SK-N-SH (cell line): Measurements from ENCODE around the gene A1BG. TPM values are rescaled to one million over a fixed set of nuclear protein-coding genes. Genes with fewer than 3 reads are reported as not detected.

Experiments
- CTCF ChIA-PET: fragments of 300-600, 350-600 bp; formaldehyde crosslinking; extraction: SDS; loops from one replicate; lab custom pipeline; 2021; lab: Yijun Ruan, JAX
- POLR2A ChIA-PET: fragments of 350-600 bp; sonication (Branson Sonifier 250); formaldehyde crosslinking; extraction: SDS; loops from one replicate; lab custom pipeline; 2020; ENCODE audit warnings: antibody characterized with exemption, inconsistent platforms; lab: Yijun Ruan, JAX
- DNase-seq: peaks from one replicate; pipeline ENCODE4 v3.0.0; 2012
- H2AFZ ChIP-seq: fragments of 200-600 bp; sonication (generic); 2 replicates; pipeline ENCODE4 v1.8.1; 2016; ENCODE audit warnings: antibody characterized with exemption, mild to moderate bottlenecking, low read depth
- H3F3A ChIP-seq: fragments of 200-600 bp; sonication (generic); replicated peaks from 2 replicates; pipeline ENCODE3; 2016; ENCODE audit warnings: antibody characterized with exemption, mild to moderate bottlenecking; ENCODE audit not compliant: insufficient read depth
- H3K27ac ChIP-seq, 2 experiments: fragments of 200-500 bp in 1 of 2; fragments of 200-600 bp in 1 of 2; sonication (Bioruptor generic) in 1 of 2; sonication (generic), shearing (Covaris generic) in 1 of 2; 2 replicates each; pipeline versions ENCODE4 v1.5.1 to v1.6.1; 2014 to 2016; ENCODE audit warnings: low read depth in 2 of 2, inconsistent platforms in 1 of 2, low read length in 1 of 2, mild to moderate bottlenecking in 1 of 2, mixed read lengths in 1 of 2
- H3K27me3 ChIP-seq: fragments of 200-600 bp; sonication (generic), shearing (Covaris generic); 2 replicates; pipeline ENCODE4 v1.6.1; 2016; ENCODE audit warnings: mixed run types; ENCODE audit not compliant: insufficient read depth
- H3K36me3 ChIP-seq, 2 experiments: fragments of 200-500 bp in 1 of 2; fragments of 200-600 bp in 1 of 2; sonication (Bioruptor generic) in 1 of 2; sonication (generic) in 1 of 2; replicated peaks in 1 of 2; 2 replicates each; pipeline versions ENCODE3 to v1.5.1; 2014 to 2016; ENCODE audit warnings: low read length in 1 of 2, mild to moderate bottlenecking in 1 of 2; ENCODE audit not compliant: insufficient read depth in 2 of 2, control insufficient read depth in 1 of 2
- H3K4me1 ChIP-seq, 2 experiments: fragments of 200-500 bp in 1 of 2; fragments of 200-600 bp in 1 of 2; sonication (Bioruptor generic) in 1 of 2; sonication (generic), shearing (Covaris generic) in 1 of 2; 2 replicates each; pipeline versions ENCODE4 v1.5.1 to v1.6.1; 2014 to 2016; ENCODE audit warnings: low read depth in 1 of 2, low read length in 1 of 2, mixed run types in 1 of 2; ENCODE audit not compliant: insufficient read depth in 2 of 2, control insufficient read depth in 1 of 2
- H3K4me2 ChIP-seq: fragments of 200-600 bp; sonication (generic), shearing (Covaris generic); 2 replicates; pipeline ENCODE4 v1.6.1; 2017; ENCODE audit warnings: mixed run types
- H3K4me3 ChIP-seq, 2 experiments: fragments of 200-500 bp in 1 of 2; fragments of 200-600 bp in 1 of 2; sonication (Bioruptor generic) in 1 of 2; sonication (generic), shearing (Covaris generic) in 1 of 2; 2 replicates each; pipeline versions ENCODE4 v1.5.1 to v1.8.1; 2014 to 2016; ENCODE audit warnings: low read depth in 2 of 2, inconsistent platforms in 1 of 2, low read length in 1 of 2, mild to moderate bottlenecking in 1 of 2, mixed read lengths in 1 of 2, moderate library complexity in 1 of 2
- H3K79me2 ChIP-seq: fragments of 200-600 bp; sonication (generic); 2 replicates; pipeline ENCODE4 v1.8.1; 2017; ENCODE audit warnings: mild to moderate bottlenecking; ENCODE audit not compliant: insufficient read depth
- H3K9ac ChIP-seq: fragments of 200-600 bp; sonication (generic); 2 replicates; pipeline ENCODE4 v1.6.1; 2017; ENCODE audit warnings: mixed run types
- H3K9me2 ChIP-seq: fragments of 200-600 bp; sonication (generic); 2 replicates; pipeline ENCODE4 v1.6.1; 2017; ENCODE audit warnings: mixed run types
- H3K9me3 ChIP-seq: fragments of 200-600 bp; sonication (generic); 2 replicates; pipeline ENCODE4 v1.6.1; 2017; ENCODE audit warnings: mixed run types, mild to moderate bottlenecking, moderate library complexity
- H4K20me1 ChIP-seq: fragments of 200-600 bp; sonication (generic); 2 replicates; pipeline ENCODE4 v1.6.1; 2017; ENCODE audit warnings: mild to moderate bottlenecking, mixed run types; ENCODE audit not compliant: insufficient read depth
- CHD2 ChIP-seq: fragments of 150-350 bp; IDR thresholded peaks from 2 replicates; pipeline ENCODE4 v1.6.1; 2018; ENCODE audit warnings: low read length; ENCODE audit not compliant: partially characterized antibody
- ELF1 ChIP-seq: IDR thresholded peaks from 2 replicates; pipeline ENCODE4 v1.4.0; 2012
- EP300 ChIP-seq, 2 experiments: IDR thresholded peaks; 2 replicates each; pipeline versions ENCODE4 v1.4.0 to v1.6.1; 2012; ENCODE audit warnings: borderline replicate concordance in 1 of 2, low read depth in 1 of 2, low read length in 1 of 2
- EZH2phosphoT487 ChIP-seq: fragments of 200-600 bp; sonication (generic); IDR thresholded peaks from 2 replicates; pipeline ENCODE4 v1.6.1; 2017; ENCODE audit warnings: low read depth, mixed run types, mild to moderate bottlenecking, antibody characterized with exemption, moderate library complexity, borderline replicate concordance
- FOSL2 ChIP-seq: IDR thresholded peaks from 2 replicates; pipeline ENCODE4 v1.4.0; 2012; ENCODE audit warnings: low read depth, mild to moderate bottlenecking, moderate library complexity, borderline replicate concordance
- FOXJ3 ChIP-seq: sonication (generic); formaldehyde crosslinking; IDR thresholded peaks from 2 replicates; pipeline ENCODE4 v1.5.1; 2020; ENCODE audit warnings: mild to moderate bottlenecking, missing genetic modification reagents
- FOXM1 ChIP-seq: IDR thresholded peaks from 2 replicates; pipeline ENCODE4 v1.4.0; 2012; ENCODE audit warnings: low read depth, mild to moderate bottlenecking
- JUND ChIP-seq: IDR thresholded peaks from 2 replicates; pipeline ENCODE4 v1.4.0; 2012
- MXI1 ChIP-seq: IDR thresholded peaks from 2 replicates; pipeline ENCODE4 v1.6.1; 2012; ENCODE audit warnings: mild to moderate bottlenecking, low read depth, low read length, improper control_type of control experiment
- NFIC ChIP-seq: IDR thresholded peaks from 2 replicates; pipeline ENCODE4 v1.4.0; 2012; ENCODE audit warnings: borderline replicate concordance
- POLR2AphosphoS5 ChIP-seq: IDR thresholded peaks from 2 replicates; pipeline ENCODE4 v1.6.1; 2012; ENCODE audit warnings: low read depth, low read length
- RAD21 ChIP-seq: IDR thresholded peaks from 2 replicates; pipeline ENCODE4 v1.6.1; 2012; ENCODE audit warnings: mild to moderate bottlenecking, low read length
- RFX5 ChIP-seq: IDR thresholded peaks from 2 replicates; pipeline ENCODE4 v1.6.1; 2012; ENCODE audit warnings: mild to moderate bottlenecking, improper control_type of control experiment, low read length
- RXRA ChIP-seq: IDR thresholded peaks from 2 replicates; pipeline ENCODE4 v1.4.0; 2012; ENCODE audit warnings: low read depth, mild to moderate bottlenecking, borderline replicate concordance
- SIN3A ChIP-seq: IDR thresholded peaks from 2 replicates; pipeline ENCODE4 v1.6.1; 2012; ENCODE audit warnings: low read depth, mild to moderate bottlenecking, low read length, moderate library complexity, borderline replicate concordance
- TCF12 ChIP-seq: IDR thresholded peaks from 2 replicates; pipeline ENCODE4 v1.4.0; 2012
- YY1 ChIP-seq: IDR thresholded peaks from 2 replicates; pipeline ENCODE4 v1.4.0; 2012; ENCODE audit warnings: low read depth, mild to moderate bottlenecking
- WGBS: methylation state at CpG from one replicate; pipeline ENCODE4 v1.1.6; 2017; ENCODE audit warnings: low lambda C conversion rate; 5-methylcytosine and 5-hydroxymethylcytosine counted together
- polyA plus RNA-seq, 3 experiments: library from polyadenylated mRNA; depleted of rRNA; stranded (reverse); fragments of >200 nt; gene quantifications; 2 replicates each; pipeline ENCODE4 v1.2.3, GENCODE V29; 2012
- TF ChIP-seq, protein P1 (sequence below): IDR thresholded peaks from 2 replicates; pipeline ENCODE4 v1.4.0; 2012; ENCODE audit warnings: low read depth, borderline replicate concordance
- TF ChIP-seq, protein P2 (sequence below): fragments of 150-350 bp; IDR thresholded peaks from 2 replicates; pipeline ENCODE4 v1.6.1; 2017; ENCODE audit warnings: antibody characterized with exemption, low read length, low read depth, borderline replicate concordance
- TF ChIP-seq, protein P3 (sequence below): fragments of 200-600 bp; sonication (generic); IDR thresholded peaks from 2 replicates; pipeline ENCODE4 v1.6.1; 2017; ENCODE audit warnings: antibody characterized with exemption, mild to moderate bottlenecking, moderate library complexity
- TF ChIP-seq, protein P4 (sequence below): IDR thresholded peaks from 2 replicates; pipeline ENCODE4 v1.4.0; 2012; ENCODE audit warnings: low read depth
- TF ChIP-seq, protein P5 (sequence below): fragments of 150-350 bp; IDR thresholded peaks from 2 replicates; pipeline ENCODE4 v1.6.1; 2016; ENCODE audit warnings: mild to moderate bottlenecking, low read depth, low read length
- TF ChIP-seq, protein P6 (sequence below): IDR thresholded peaks from 2 replicates; pipeline ENCODE4 v1.4.0; 2012; ENCODE audit warnings: low read depth, borderline replicate concordance

The A1BG gene
- polyA plus RNA-seq, 1 of the 3 experiments (the other 2 are of a cell fraction): 62.6 TPM

DNA sequence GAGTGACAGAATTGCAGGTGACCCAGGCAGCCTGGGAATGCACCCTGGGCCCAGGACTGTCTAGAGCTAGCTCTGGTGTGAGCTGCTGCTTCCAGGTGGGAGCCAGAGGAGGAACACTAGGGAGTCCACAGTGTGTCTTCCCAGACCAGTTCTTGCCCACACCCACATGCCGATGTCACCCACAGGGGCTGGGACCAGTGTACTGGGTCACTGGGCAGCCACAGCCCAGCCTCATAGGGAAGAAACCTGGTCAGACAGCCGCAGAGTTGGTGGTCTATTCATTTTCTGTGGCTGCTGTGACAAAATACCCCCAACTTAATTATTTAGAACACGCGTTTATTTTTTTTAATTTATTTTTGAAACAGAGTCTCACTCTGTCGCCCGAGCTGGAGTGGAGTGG lies 45.3 kb upstream of the A1BG start (continued):
- TF ChIP-seq, protein P1, sequence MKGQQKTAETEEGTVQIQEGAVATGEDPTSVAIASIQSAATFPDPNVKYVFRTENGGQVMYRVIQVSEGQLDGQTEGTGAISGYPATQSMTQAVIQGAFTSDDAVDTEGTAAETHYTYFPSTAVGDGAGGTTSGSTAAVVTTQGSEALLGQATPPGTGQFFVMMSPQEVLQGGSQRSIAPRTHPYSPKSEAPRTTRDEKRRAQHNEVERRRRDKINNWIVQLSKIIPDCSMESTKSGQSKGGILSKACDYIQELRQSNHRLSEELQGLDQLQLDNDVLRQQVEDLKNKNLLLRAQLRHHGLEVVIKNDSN: no peak
- TF ChIP-seq FOSL2: no peak
- TF ChIP-seq NFIC: no peak
- no peak for TF ChIP-seq POLR2AphosphoS5
- TF ChIP-seq RFX5: no peak
- TF ChIP-seq, protein P2, sequence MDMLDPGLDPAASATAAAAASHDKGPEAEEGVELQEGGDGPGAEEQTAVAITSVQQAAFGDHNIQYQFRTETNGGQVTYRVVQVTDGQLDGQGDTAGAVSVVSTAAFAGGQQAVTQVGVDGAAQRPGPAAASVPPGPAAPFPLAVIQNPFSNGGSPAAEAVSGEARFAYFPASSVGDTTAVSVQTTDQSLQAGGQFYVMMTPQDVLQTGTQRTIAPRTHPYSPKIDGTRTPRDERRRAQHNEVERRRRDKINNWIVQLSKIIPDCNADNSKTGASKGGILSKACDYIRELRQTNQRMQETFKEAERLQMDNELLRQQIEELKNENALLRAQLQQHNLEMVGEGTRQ: no peak

DNA sequence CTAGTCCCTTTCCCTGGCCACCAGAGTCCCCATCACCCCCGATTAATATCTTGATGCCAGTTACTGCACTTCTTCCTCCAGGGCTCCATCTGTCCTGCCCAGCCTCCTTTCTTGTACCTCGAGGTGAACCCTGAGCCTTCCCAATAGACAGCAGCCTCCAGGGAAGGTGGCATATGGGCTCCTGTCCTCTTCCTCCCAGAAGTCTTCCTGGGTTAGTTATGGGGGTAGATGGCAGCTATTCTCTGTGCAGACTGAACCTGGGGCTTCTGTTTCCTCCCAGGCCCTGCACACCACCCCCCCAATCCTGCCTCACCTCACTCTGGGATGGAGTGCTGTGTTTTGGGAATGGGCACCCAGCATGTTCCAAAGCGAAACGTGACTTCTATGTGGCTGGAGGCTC lies 44.8 kb upstream of the A1BG start:
- Histone ChIP-seq H3K9ac (no peak overlapping the region), H3K9me2 (no peaks in the 10 kb centered on the region), H3K4me2 (no peak overlapping the region), H3K9me3 (no peaks in the 10 kb centered on the region), H3K27me3 (no peaks in the 10 kb centered on the region)
- TF ChIP-seq FOXJ3 (CRISPR knock-in tag): no peak
- no peak for TF ChIP-seq FOSL2
- TF ChIP-seq CHD2: no peak
- TF ChIP-seq ELF1: no peak
- TF ChIP-seq, protein P3, sequence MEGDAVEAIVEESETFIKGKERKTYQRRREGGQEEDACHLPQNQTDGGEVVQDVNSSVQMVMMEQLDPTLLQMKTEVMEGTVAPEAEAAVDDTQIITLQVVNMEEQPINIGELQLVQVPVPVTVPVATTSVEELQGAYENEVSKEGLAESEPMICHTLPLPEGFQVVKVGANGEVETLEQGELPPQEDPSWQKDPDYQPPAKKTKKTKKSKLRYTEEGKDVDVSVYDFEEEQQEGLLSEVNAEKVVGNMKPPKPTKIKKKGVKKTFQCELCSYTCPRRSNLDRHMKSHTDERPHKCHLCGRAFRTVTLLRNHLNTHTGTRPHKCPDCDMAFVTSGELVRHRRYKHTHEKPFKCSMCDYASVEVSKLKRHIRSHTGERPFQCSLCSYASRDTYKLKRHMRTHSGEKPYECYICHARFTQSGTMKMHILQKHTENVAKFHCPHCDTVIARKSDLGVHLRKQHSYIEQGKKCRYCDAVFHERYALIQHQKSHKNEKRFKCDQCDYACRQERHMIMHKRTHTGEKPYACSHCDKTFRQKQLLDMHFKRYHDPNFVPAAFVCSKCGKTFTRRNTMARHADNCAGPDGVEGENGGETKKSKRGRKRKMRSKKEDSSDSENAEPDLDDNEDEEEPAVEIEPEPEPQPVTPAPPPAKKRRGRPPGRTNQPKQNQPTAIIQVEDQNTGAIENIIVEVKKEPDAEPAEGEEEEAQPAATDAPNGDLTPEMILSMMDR: no peak
- TF ChIP-seq, protein P4, sequence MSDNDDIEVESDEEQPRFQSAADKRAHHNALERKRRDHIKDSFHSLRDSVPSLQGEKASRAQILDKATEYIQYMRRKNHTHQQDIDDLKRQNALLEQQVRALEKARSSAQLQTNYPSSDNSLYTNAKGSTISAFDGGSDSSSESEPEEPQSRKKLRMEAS: no peak
- TF ChIP-seq, protein P1: no peak
- no peak for TF ChIP-seq TCF12
- no peak for TF ChIP-seq YY1
- TF ChIP-seq RAD21: no peak
- no peak for TF ChIP-seq RXRA
- TF ChIP-seq EZH2phosphoT487: no peak
- TF ChIP-seq, protein P5, sequence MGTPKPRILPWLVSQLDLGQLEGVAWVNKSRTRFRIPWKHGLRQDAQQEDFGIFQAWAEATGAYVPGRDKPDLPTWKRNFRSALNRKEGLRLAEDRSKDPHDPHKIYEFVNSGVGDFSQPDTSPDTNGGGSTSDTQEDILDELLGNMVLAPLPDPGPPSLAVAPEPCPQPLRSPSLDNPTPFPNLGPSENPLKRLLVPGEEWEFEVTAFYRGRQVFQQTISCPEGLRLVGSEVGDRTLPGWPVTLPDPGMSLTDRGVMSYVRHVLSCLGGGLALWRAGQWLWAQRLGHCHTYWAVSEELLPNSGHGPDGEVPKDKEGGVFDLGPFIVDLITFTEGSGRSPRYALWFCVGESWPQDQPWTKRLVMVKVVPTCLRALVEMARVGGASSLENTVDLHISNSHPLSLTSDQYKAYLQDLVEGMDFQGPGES: no peak
- no peak for TF ChIP-seq FOXM1
- no peak for TF ChIP-seq EP300 (IDR thresholded peaks at IDR 0.05; ENCODE audit: borderline replicate concordance in 1 of 2, low read depth in 1 of 2, low read length in 1 of 2)
- TF ChIP-seq MXI1: no peak
- TF ChIP-seq NFIC: no peak
- no peak for TF ChIP-seq JUND
- TF ChIP-seq SIN3A: no peak
- TF ChIP-seq, protein P6, sequence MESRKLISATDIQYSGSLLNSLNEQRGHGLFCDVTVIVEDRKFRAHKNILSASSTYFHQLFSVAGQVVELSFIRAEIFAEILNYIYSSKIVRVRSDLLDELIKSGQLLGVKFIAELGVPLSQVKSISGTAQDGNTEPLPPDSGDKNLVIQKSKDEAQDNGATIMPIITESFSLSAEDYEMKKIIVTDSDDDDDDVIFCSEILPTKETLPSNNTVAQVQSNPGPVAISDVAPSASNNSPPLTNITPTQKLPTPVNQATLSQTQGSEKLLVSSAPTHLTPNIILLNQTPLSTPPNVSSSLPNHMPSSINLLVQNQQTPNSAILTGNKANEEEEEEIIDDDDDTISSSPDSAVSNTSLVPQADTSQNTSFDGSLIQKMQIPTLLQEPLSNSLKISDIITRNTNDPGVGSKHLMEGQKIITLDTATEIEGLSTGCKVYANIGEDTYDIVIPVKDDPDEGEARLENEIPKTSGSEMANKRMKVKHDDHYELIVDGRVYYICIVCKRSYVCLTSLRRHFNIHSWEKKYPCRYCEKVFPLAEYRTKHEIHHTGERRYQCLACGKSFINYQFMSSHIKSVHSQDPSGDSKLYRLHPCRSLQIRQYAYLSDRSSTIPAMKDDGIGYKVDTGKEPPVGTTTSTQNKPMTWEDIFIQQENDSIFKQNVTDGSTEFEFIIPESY: no peak
- TF ChIP-seq, all 33 proteins: peak for 0
- Histone ChIP-seq H3K4me3 (no peak overlapping the region), H2AFZ (no peak overlapping the region), H3K27ac (no peak overlapping the region), H3K4me1 (peaks cover 6 to 20% of the 10 kb centered on the region in 2 experiments; a peak in 2 of 4 replicates), H3F3A (peaks cover 39% of the 10 kb centered on the region), H3K79me2 (peaks cover 17% of the 10 kb centered on the region), H3K36me3 (peaks cover 14 to 23% of the 10 kb centered on the region in 2 experiments), H4K20me1 (no peaks in the 10 kb centered on the region; the same call in none of the 2 replicates)
- DNase-seq: no peak
- ChIA-PET POLR2A (interaction anchor here (2.0 kb wide), 1 partner anchor 10 kb away, joined by 5 read pairs; no protein-coding TSS in a partner anchor), CTCF (no interaction called here)
- 72% methylated on average over 4 of the region's 4 CpGs for WGBS
